Measurements from ENCODE around the gene ZFPM1.

The ZFPM1 gene

DNA sequence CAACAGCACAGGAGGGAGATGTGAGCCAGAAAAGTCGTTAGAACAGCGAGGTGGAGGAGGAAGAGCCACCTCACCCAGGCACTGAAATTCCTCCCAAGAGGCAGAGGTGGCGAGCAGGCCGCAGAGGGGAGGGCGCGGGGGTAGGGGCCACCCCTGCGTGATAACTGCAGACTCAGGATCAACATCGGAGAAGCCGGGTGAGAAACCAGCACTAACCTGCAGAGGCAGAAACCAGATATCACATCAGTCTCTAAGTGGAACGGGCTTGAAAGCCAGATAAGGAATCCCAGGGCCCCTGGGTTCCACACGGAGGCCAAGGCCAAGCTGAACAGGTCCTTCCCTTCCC lies 77.8 kb downstream of the ZFPM1 start:
- no peak for FAIRE-seq

- FAIRE-seq = no peak
Observed at GRCh38 chr16:88531346-88531745, 78.3 kb downstream of the ZFPM1 start.

DNA sequence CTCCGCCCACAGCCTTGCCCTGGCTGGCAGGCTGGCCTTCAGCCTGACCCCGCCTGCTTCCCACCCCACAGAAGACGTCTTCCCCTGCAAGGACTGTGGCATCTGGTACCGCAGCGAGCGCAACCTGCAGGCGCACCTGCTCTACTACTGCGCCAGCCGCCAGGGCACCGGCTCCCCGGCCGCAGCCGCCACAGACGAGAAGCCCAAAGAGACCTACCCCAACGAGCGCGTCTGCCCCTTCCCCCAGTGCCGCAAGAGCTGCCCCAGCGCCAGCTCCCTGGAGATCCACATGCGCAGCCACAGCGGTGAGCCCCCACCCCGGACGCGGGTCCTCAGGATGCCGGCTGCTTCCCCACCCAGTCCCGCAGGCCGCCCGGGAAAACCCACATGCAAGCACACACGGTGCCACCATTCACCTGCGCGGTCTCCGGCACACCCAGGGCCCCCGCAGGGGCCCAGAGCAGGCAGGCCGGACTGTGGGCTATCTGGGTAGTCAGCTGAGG lies 78.9 kb downstream of the ZFPM1 start:
- no peak for FAIRE-seq

DNA sequence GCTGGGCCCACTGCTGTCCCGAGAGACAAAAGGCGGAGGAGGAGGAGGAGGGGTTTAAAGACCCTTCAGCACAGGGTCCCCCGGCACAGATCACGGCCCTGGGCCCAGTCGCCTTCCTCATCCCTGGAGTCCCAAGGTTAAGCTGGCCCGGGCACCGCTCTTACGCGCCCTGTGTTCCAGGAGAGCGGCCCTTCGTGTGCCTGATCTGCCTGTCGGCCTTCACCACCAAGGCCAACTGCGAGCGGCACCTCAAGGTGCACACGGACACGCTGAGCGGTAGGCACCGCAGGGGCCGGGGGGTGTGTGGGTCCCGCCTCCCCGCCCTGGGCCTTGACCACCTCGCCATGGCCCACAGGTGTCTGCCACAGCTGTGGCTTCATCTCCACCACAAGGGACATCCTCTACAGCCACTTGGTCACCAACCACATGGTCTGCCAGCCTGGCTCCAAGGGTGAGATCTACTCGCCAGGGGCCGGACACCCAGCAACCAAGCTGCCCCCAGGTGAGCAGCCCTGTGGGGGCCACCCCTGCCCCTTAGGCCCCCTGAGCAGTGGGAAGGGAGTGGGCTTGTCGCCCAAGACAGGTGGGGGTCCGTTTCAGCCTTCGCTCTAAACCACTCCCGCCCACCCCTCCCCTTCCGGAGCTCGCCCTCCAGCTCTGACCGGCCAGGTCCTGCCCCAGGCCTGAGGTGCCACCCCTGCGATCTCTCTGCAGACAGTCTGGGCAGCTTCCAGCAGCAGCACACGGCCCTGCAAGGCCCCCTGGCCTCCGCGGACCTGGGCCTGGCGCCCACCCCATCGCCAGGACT lies 79.6 kb downstream of the ZFPM1 start:
- no peak for FAIRE-seq

GRCh38 chr16:88533381-88533917 lies 80.4 kb downstream of the ZFPM1 start:
- FAIRE-seq = no peak

GRCh38 chr16:88533932-88534637 lies 81.0 kb downstream of the ZFPM1 start:
- FAIRE-seq = no peak

DNA sequence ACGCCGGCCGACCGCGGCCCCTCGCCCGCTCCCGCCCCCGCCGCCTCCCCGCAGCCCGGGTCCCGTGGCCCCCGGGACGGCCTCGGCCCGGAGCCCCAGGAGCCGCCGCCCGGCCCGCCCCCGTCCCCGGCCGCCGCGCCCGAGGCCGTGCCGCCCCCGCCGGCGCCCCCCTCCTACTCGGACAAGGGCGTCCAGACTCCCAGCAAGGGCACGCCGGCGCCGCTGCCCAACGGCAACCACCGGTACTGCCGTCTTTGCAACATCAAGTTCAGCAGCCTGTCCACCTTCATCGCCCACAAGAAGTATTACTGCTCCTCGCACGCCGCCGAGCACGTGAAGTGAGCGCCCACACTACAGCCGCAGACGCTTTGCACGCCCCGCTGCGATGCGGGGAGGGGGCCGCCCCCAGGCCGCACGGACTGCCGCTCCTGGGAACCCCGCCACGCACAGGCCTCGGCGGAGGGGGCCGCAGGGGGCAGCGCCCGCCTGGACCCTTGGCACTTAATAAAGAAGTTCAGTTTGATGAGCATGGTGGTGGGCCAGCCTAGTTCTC lies 81.6 kb downstream of the ZFPM1 start:
- no peak for FAIRE-seq

- FAIRE-seq = no peak
Observed at GRCh38 chr16:88535191-88535856, 82.2 kb downstream of the ZFPM1 start.

- FAIRE-seq = no peak
Observed at GRCh38 chr16:88535857-88536222, 82.8 kb downstream of the ZFPM1 start.

DNA sequence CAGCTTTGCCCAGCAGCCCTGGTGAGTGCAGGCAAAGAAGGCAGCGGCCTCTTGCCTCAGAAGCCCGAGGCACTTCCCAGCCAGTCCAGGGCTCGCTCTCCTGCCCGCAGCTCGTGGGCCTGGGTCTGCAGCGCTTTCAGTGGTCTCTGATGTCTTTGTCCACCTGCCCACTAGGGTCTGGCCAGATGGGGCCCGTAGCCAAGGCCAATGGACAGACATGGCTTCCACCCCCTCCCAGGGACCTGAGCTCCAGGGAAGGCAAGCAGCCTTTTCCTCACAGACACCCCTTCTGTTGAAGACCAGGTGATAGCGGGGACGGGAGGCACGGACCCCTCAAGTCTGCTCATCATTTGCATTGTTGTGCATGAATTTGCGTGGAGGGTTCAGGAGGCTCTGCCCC lies 83.4 kb downstream of the ZFPM1 start:
- no peak for FAIRE-seq

DNA sequence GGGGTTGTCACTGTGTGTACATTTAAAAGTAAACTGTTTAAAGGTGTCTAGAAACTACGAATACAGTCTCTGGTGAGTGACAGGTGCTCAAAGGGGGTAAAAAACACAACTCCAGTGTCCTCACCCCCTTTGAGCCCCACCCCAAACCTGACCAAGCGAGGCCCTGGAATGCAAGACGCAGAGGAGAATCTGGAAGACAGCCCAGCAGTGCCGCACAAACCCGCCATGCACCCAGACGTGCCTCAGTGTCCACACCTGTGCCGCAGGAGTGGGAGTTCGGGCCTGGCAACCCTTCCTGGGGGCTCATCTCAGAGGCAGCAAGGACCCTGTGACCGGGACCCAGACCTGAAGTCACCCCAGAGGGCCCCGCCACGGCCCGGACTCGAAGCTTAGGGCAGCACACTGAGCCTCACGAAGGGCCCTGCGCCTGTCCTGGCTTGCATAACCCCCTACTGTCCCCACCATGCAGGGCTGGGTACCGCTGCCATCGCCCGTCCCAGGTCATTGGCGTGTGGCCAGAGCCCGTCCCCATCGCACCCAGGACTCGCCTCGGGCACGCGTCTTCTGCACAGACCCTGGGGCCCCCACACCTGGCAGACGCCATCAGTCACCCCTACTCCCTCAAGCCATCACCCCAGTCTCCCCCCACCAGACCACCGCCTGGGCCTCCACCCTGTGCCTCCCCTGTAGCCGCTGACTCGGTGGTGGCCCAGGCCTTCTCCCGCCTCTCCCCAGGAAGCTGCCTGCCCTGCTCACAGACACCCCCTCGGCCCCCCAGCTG lies 84.1 kb downstream of the ZFPM1 start:
- FAIRE-seq = no peak

DNA sequence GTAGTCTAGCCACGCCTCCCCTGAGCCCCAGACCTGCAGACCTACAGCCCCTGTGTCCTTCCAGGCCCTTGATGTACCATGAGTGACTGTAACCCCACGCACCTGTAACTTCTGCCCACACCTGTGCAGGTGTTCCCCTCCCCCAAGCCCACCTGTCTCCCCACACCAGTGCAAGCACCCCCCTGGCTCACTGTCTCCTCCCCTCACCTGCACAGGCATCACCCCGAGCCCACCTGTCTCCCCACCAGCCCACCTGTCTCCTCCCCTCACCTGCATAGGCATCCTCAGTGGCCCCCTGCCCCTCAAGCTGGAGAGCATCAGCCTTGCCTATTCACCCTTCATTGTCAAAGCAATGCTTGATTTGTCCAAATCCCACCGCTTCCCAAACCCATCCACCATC lies 84.8 kb downstream of the ZFPM1 start:
- no peak for FAIRE-seq

DNA sequence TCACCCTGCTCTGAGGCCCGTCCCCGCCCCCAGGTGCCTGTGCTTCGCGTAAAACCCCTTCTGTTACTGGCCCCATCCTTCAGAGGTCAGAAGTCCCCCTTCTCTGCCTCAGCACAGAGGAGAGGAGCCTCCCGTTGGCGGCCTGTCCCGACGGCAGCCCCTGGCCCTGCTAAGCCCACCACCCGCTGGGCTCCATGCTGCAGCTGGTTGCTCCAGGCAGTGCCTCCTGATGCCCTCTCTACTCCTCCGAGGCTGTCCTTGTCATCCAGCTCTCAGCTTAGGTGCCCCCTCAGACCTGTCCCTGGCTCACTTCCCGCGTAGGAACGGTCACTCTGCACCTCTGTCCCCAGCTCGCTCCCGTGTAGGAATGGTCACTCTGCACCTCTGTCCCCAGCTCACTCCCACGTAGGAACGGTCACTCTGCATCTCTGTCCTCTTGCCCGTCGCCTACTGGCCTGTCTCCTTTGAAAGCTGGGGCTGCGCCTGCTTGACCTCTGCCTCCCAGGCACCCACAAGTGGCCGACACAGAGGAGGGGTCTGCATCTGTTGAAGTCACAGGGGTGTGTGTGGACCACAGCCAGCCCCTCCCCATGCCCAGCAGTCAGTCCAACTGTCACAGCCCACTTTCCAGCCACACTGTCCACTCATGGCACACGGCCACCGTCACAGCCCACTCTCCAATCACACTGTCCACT lies 85.4 kb downstream of the ZFPM1 start:
- FAIRE-seq = no peak

GRCh38 chr16:88539261-88539651 lies 86.2 kb downstream of the ZFPM1 start:
- no peak for FAIRE-seq

GRCh38 chr16:88539652-88540345 lies 86.7 kb downstream of the ZFPM1 start:
- FAIRE-seq = no peak

- FAIRE-seq = no peak
Observed at GRCh38 chr16:88540346-88540977, 87.4 kb downstream of the ZFPM1 start.

- FAIRE-seq = no peak
Observed at GRCh38 chr16:88541831-88542616, 88.9 kb downstream of the ZFPM1 start.

- no peak for FAIRE-seq
Observed at GRCh38 chr16:88543230-88543813, 90.2 kb downstream of the ZFPM1 start.

DNA sequence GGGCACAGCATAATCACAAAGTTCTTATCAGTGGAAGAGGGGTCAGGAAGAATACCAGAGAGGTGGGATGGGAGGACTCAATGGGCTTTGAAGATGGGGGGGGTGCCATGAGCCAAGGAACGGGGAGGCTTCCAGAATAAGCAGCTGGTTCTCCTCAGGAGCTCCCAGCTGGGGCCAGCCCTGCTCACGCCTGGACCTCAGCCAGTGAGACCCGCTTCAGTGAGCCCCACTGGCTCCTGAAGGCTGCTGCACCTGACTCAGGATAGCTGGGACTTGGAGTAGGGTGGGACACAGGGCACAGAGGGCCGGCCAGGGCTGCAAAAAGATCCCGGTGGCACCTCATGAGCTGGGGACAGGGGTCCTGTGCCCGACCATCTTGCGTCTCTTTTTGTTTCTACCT lies 92.7 kb downstream of the ZFPM1 start:
- FAIRE-seq = no peak

Measured in endometrium (tissue), 2 donors.